Gastrocnemius medialis (tissue), 4 donors: Measurements from ENCODE around the gene CD7.

Source experiments
- POLR2A ChIP-seq, 2 donors: fragments of 450-650 bp; IDR thresholded peaks; one replicate each; pipeline ENCODE4 v1.6.1; 2017; ENCODE audit warnings: antibody characterized with exemption in 2 of 2, mild to moderate bottlenecking in 2 of 2, moderate library complexity in 2 of 2
- TF ChIP-seq, protein P1 (sequence below), 5 experiments: fragments of 450-650 bp in 3 of 5; fragments of 200-600 bp in 2 of 5; sonication (generic) in 2 of 5; IDR thresholded peaks in 4 of 5; conservative IDR thresholded peaks in 1 of 5; 1 replicate in 4 of 5; 2 replicates in 1 of 5; pipeline ENCODE4 v1.5.1; 2016 to 2019; ENCODE audit warnings: antibody characterized with exemption in 5 of 5, mild to moderate bottlenecking in 3 of 5, moderate library complexity in 3 of 5

DNA sequence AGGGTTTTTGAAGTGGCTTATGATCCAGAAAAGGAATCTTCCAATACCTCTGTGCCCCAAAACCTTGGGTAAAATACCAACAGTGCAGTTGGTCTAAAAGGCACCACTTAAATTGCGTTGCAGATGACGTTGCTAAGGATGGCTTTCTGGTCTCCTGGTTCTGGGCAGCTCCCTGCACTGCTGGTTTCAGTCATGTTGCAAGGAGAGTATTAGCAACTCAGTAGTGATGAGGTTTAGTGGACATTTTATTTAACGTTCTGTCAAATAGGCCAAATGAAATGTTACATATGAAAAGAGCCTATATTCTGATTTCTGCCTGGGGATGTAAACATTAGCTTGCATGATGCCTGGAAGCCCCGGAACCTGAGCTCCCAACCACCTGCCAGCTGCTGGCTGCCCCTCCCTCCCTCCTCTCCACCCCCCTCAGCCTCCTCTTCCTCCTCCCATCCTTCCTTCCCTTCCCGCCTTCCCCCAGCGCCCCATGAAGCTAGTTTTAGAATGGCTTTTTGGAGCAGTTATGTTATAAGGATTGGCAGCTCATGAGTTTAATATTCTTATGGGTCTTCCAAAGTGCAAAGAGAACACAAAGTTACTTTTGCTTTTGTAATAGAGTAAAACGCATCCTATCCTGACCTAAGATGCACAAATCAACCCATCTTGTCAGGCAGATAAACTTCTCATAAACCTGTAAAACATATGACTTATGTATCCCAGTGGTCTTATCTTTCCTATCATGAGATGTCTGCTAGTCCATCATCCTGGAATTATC lies 20.7 kb downstream of the CD7 start:
- no peak for TF ChIP-seq POLR2A (IDR thresholded peaks at IDR 0.05)
- TF ChIP-seq, protein P1, sequence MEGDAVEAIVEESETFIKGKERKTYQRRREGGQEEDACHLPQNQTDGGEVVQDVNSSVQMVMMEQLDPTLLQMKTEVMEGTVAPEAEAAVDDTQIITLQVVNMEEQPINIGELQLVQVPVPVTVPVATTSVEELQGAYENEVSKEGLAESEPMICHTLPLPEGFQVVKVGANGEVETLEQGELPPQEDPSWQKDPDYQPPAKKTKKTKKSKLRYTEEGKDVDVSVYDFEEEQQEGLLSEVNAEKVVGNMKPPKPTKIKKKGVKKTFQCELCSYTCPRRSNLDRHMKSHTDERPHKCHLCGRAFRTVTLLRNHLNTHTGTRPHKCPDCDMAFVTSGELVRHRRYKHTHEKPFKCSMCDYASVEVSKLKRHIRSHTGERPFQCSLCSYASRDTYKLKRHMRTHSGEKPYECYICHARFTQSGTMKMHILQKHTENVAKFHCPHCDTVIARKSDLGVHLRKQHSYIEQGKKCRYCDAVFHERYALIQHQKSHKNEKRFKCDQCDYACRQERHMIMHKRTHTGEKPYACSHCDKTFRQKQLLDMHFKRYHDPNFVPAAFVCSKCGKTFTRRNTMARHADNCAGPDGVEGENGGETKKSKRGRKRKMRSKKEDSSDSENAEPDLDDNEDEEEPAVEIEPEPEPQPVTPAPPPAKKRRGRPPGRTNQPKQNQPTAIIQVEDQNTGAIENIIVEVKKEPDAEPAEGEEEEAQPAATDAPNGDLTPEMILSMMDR (IDR thresholded peaks at IDR 0.05 in 4 of 5, conservative IDR thresholded peaks at IDR 0.05 in 1 of 5): no peak
